ENCODE results near the gene XPR1.

GRCh38 chr1:180639871-180640270, 8.0 kb downstream of the XPR1 start:
- TF ChIP-seq CTCF (IDR thresholded peaks at IDR 0.05; ENCODE audit: insufficient read depth, low read length, poor library complexity, severe bottlenecking) = no peak
- no peak for TF ChIP-seq EZH2phosphoT487 (conservative IDR thresholded peaks at IDR 0.05; ENCODE audit: low read length)
